Thyroid gland (tissue), 4 donors: Measurements from ENCODE around the gene HOXB1. TPM values are rescaled to one million over a fixed set of nuclear protein-coding genes. Genes with fewer than 3 reads are reported as not detected.

Source experiments
- DNase-seq, 2 donors: peaks; one replicate each; pipeline ENCODE4 v3.0.0-alpha.2; 2019
- H3K27ac ChIP-seq, 3 donors: fragments of 200-600 bp; sonication (generic); 1 replicate in 2 of 3; 2 replicates in 1 of 3; pipeline ENCODE4 v1.5.1; 2016 to 2019; ENCODE audit warnings: mild to moderate bottlenecking in 1 of 3, moderate library complexity in 1 of 3
- H3K27me3 ChIP-seq: fragments of 200-600 bp; sonication (generic); one replicate; pipeline ENCODE4 v1.5.1; 2019
- H3K36me3 ChIP-seq, 2 donors: fragments of 200-600 bp; sonication (generic); one replicate each; pipeline ENCODE4 v1.5.1; 2016 to 2019
- H3K4me1 ChIP-seq, 2 donors: fragments of 200-600 bp; sonication (generic); one replicate each; pipeline ENCODE4 v1.5.1; 2017 to 2019
- H3K4me3 ChIP-seq, 3 donors: fragments of 200-600 bp; sonication (generic); replicated peaks in 1 of 3; 1 replicate in 2 of 3; 2 replicates in 1 of 3; pipeline ENCODE4 v1.5.1; 2016; ENCODE audit warnings: mild to moderate bottlenecking in 1 of 3
- H3K9me3 ChIP-seq: fragments of 200-600 bp; sonication (generic); one replicate; pipeline ENCODE4 v1.5.1; 2017
- CTCF ChIP-seq, 6 experiments: fragments of 200-600 bp in 3 of 6; fragments of 450-650 bp in 3 of 6; sonication (generic) in 3 of 6; IDR thresholded peaks; one replicate each; pipeline ENCODE4 v1.5.1; 2016 to 2019; ENCODE audit warnings: antibody characterized with exemption in 6 of 6, mild to moderate bottlenecking in 2 of 6, inconsistent platforms in 1 of 6, moderate library complexity in 1 of 6
- POLR2A ChIP-seq, 2 donors: fragments of 450-650 bp; IDR thresholded peaks; one replicate each; pipeline ENCODE4 v1.6.1; 2017; ENCODE audit warnings: antibody characterized with exemption in 2 of 2, mild to moderate bottlenecking in 2 of 2, moderate library complexity in 1 of 2
- WGBS, 2 donors: methylation state at CpG; one replicate each; pipeline ENCODE4 v1.1.5; 2017; 5-methylcytosine and 5-hydroxymethylcytosine counted together
- intact Hi-C: fragments of 100-400 bp; cut with DNase I; formaldehyde crosslinking; loops from one replicate; pipeline ENCODE4 v1.15.1; 2023
- total RNA-seq, 4 donors: library from RNA; depleted of rRNA; stranded (reverse); fragments of >200 nt; gene quantifications; one replicate each; pipeline ENCODE4 v1.2.3, GENCODE V29; 2016

Gene HOXB1
- total RNA-seq, 4 donors from 2014 or later: not detected

- no peak for DNase-seq
- WGBS, 2 donors: 32 to 34% methylated on average over 15 of the region's 15 CpGs
- Histone ChIP-seq H3K4me1 (peaks cover 4 to 9% of the 10 kb centered on the region in 2 donors), H3K27ac (no peak overlapping the region), H3K36me3 (no peaks in the 10 kb centered on the region), H3K9me3 (no peaks in the 10 kb centered on the region), H3K4me3 (no peak overlapping the region), H3K27me3 (peaks cover 21% of the 10 kb centered on the region)
- intact Hi-C loops: no loop called here
- TF ChIP-seq POLR2A (IDR thresholded peaks at IDR 0.05): no peak
- no peak for TF ChIP-seq CTCF (IDR thresholded peaks at IDR 0.05)
Observed at GRCh38 chr17:48561884-48562810, 31.3 kb upstream of the HOXB1 start.

- Histone ChIP-seq H3K9me3 (no peaks in the 10 kb centered on the region), H3K4me3 (no peak overlapping the region), H3K27ac (no peak overlapping the region), H3K36me3 (no peaks in the 10 kb centered on the region), H3K4me1 (peaks cover 4 to 9% of the 10 kb centered on the region in 2 donors), H3K27me3 (peaks cover 34% of the 10 kb centered on the region)
- intact Hi-C loops: no loop called here
- TF ChIP-seq POLR2A (IDR thresholded peaks at IDR 0.05) (no peak), CTCF (IDR thresholded peaks at IDR 0.05) (no peak)
- DNase-seq: no peak
- whole genome bisulfite sequencing, 2 donors: 36 to 37% methylated on average over 13 to 14 of the region's 14 CpGs
Observed at GRCh38 chr17:48559840-48560817, 29.3 kb upstream of the HOXB1 start.

DNA sequence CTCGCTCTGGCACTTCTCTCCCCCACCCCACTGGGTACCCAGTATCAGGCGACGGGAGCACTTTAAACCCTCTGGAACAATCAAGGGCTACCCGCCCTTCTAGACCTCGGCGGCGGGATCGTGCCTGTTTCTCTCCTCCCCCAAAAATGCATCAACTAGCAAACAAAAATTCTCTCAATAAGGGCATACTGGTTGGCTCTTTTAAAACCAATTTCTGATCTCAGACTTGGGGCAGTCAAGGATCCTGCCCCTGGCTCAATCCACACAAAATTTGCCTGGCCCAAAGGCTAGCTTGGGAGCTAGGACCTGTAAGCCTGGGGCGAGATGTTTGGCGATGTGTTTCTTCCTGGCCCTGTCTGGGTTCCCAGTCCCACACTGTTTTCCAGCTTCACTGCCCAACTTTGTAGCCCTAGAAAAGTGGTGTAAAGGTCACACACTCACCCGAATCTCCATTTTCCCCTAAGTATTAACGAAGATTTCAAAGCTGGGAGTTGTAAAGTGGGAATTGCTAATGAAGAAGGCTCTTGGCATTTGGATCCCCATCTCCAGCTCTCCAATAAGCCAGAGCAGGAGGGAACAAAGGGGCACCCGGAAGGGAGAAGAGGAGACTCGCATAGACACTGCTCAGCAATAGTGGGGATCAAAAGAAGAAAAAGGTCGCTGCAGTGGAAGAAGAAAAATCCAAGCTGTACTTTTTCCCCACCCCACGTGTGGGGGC is 28.5 kb upstream of the HOXB1 start:
- Histone ChIP-seq H3K9me3 (no peaks in the 10 kb centered on the region), H3K27ac (no peak overlapping the region), H3K4me1 (peaks cover under 1 to 5% of the 10 kb centered on the region in 2 donors), H3K36me3 (no peaks in the 10 kb centered on the region), H3K4me3 (no peak overlapping the region), H3K27me3 (peaks cover 42% of the 10 kb centered on the region)
- no peak for DNase-seq
- TF ChIP-seq CTCF (IDR thresholded peaks at IDR 0.05): no peak
- TF ChIP-seq POLR2A (IDR thresholded peaks at IDR 0.05): no peak
- intact Hi-C loops: no loop called here
- 24 to 37% methylated on average over 16 of the region's 16 CpGs for WGBS, 2 donors

- intact Hi-C loops: no loop called here
- no peaks in the 10 kb centered on the region for H3K9me3 ChIP-seq
- H3K4me1 ChIP-seq: peaks cover 0 to under 1% of the 10 kb centered on the region in 2 donors
- TF ChIP-seq CTCF (IDR thresholded peaks at IDR 0.05) (no peak), POLR2A (IDR thresholded peaks at IDR 0.05) (no peak)
- no peak overlapping the region for H3K27ac ChIP-seq
- no peak overlapping the region for H3K4me3 ChIP-seq
- no peak for DNase-seq
- WGBS, 2 donors: 25 to 31% methylated on average over 2 of the region's 2 CpGs
- H3K27me3 ChIP-seq: peaks cover 47% of the 10 kb centered on the region
- H3K36me3 ChIP-seq: no peaks in the 10 kb centered on the region
Observed at GRCh38 chr17:48558831-48559121, 28.0 kb upstream of the HOXB1 start.
